Kidney capillary endothelial cell (primary cell): ENCODE measurements around the gene ERCC2.

Experiments
- DNase-seq: peaks from one replicate; pipeline ENCODE4 v3.0.0-alpha.2; 2018; ENCODE audit warnings: low spot score

ERCC2 gene

GRCh38 chr19:45401815-45402214, 31.4 kb upstream of the ERCC2 start:
- DNase-seq = no peak

DNA sequence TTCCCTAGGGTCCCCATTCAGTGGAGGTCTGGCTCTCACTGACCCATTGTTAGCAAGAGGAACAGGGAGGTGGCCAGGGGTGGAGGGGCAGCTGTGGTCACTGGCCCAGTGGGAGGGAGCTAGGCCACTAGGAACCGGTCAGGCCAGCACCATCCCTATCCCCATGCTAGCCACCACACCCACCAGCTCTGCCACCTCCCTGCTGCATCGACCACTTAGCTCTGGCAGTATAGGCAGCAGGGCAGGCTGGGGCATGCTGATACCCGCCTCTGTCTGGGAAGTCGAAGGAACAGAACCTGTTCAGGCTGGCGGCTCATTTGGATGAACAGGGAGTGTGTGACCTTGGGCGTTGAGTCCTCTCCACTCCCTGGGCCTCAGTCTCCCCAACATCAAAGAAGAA, 29.8 kb upstream of the ERCC2 start:
- DNase-seq = no peak

- no peak for DNase-seq
Measured at GRCh38 chr19:45395821-45396617, 25.6 kb upstream of the ERCC2 start.

DNA sequence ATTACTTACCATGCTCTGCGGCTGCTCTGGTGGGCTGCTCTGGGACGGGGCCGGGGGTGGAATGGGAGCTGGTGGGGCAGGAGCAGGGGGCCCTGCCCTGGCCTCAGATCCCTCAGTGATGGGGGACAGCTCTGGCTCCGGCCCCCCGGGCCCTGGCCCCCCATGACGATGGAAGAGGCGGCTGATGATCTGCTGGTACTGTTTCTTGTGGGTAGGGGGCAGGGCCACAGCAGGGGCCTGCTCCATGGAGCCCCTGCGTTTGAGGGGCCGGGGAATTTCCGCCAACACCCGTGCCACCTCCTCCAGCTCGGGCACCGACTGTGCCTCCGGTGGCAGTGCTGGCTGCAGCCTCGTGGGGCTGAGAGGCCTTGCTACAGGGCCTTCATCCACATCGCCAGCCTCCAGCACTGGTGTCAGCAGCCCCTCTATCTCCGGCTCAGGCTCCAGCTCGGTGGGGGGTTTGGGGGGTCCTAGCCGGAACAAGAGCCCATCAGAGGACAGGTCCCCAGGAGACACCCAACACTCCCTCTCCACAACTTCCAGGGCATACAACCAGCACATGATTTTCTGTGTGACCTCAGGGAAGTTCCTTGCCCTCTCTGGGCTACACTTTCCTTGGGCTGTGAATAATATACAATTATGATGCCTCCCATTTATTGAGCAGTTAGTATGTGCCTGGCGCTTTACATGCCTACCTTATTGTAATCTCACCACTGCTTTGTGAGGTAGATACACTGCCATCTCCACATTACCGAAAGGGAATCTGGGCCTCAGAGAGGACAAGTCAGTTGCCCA, 21.7 kb upstream of the ERCC2 start:
- no peak for DNase-seq

DNA sequence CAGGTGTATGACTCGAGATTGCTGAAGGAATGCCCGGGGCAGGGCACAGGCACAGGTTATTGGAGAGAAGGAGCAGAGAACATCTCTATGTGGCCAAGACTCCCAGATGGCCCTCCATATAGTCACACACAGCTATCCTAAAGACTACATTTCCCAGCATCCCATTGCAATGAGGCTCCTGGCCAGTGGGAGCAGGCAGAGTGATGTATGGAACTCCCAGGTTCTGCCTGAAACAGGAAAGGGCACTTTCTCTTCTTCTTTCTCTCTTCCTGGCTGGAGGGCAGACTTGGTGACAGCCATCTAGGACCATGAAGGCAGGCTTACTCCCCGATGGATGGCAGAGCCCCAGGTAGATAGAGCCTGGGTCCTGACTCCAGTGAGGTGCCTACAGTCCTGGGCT, 21.0 kb upstream of the ERCC2 start:
- DNase-seq = no peak

- DNase-seq = no peak
Measured at GRCh38 chr19:45385392-45386221, 15.2 kb upstream of the ERCC2 start.

DNA sequence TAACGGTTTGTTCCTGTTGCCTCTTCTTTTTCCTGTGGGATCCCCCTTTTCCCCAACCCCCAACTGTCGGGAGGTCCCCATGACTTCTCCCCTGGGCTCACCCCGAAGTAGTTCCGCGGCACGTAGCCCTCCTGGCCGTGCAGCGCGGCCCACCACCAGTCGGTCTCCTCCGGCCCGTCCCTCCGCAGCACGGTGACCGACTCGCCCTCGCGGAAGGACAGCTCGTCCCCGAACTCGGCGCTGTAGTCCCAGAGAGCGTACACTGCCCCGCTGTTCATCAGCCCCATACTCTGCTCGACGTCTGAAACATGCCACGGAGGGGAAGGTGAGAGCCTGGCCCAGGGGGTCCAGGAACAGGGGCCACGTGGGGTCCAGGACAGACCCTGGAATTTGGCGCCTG, 12.1 kb upstream of the ERCC2 start:
- no peak for DNase-seq

GRCh38 chr19:45380107-45380506, 9.7 kb upstream of the ERCC2 start:
- DNase-seq = no peak

- DNase-seq = peak; percentile 74
Measured at GRCh38 chr19:45376045-45376724, 5.8 kb upstream of the ERCC2 start.

GRCh38 chr19:45368737-45369340, 1.5 kb downstream of the ERCC2 start:
- DNase-seq = no peak

GRCh38 chr19:45368127-45368526, 2.2 kb downstream of the ERCC2 start:
- no peak for DNase-seq

DNA sequence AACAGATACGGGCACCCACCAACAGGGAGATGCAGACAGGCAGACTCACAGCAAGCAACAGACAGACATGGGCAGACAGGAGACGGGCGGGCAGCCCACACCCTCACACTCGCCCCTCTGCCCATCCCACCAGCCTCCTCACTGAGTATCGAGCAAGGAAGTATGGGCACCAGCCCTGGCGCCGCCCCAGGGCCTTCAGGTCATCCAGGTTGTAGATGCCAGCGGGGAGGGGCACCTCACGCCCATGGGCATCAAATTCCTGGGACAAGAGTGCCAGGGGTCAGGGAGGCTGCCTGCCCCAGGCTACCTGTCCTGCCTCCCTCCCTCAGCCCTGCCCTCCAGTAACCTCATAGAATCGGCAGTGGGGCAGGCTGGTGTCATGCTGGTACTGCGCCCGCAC, 5.7 kb downstream of the ERCC2 start:
- DNase-seq = no peak

GRCh38 chr19:45363861-45364459, 6.4 kb downstream of the ERCC2 start:
- DNase-seq = no peak

- no peak for DNase-seq
Measured at GRCh38 chr19:45362291-45362690, 8.1 kb downstream of the ERCC2 start.

GRCh38 chr19:45361608-45362007, 8.8 kb downstream of the ERCC2 start:
- DNase-seq = no peak

GRCh38 chr19:45358213-45358792, 12.1 kb downstream of the ERCC2 start:
- no peak for DNase-seq

GRCh38 chr19:45357445-45357783, 13.0 kb downstream of the ERCC2 start:
- no peak for DNase-seq

GRCh38 chr19:45356760-45357444, 13.5 kb downstream of the ERCC2 start:
- DNase-seq = no peak

GRCh38 chr19:45355910-45356309, 14.5 kb downstream of the ERCC2 start:
- no peak for DNase-seq

GRCh38 chr19:45355402-45355801, 15.0 kb downstream of the ERCC2 start:
- no peak for DNase-seq
